Measurements from ENCODE around the gene CEP70.

Gene CEP70

GRCh38 chr3:138511945-138512344 lies 82.1 kb downstream of the CEP70 start:
- Histone ChIP-seq H3K4me3 (ENCODE audit: severe bottlenecking) (no peak overlapping the region), H3K9me3 (ENCODE audit: severe bottlenecking) (no peaks in the 10 kb centered on the region), H3K27ac (ENCODE audit: poor library complexity, severe bottlenecking) (no peak overlapping the region), H3K36me3 (ENCODE audit: low read depth) (no peaks in the 10 kb centered on the region), H3K4me1 (ENCODE audit: insufficient read depth, poor library complexity, severe bottlenecking) (no peaks in the 10 kb centered on the region), H3K27me3 (ENCODE audit: insufficient read depth, poor library complexity, severe bottlenecking) (no peaks in the 10 kb centered on the region)
- TF ChIP-seq CTCF (IDR thresholded peaks at IDR 0.05; ENCODE audit: poor library complexity, severe bottlenecking), result no peak
- ATAC-seq (ENCODE audit: low read depth) (no peak), DNase-seq (ENCODE audit: low spot score) (no peak)

DNA sequence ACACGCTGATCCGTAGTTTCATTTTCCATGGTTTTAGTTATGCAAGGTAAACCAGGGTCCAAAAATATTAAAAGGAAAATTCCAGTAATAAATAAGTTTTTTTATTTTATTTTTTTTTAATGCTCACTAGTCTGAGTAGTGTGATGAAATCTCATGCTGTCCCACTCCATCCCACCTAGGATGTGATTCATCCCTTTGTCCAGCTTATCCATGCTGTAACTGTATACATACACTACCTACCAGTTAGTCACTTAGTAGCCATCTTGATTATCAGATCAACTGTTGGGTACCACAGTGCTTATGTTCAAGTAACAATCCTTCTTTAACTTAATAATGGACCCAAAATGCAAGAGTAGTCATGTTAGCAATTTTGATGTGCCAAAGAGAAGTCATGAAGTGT lies 84.5 kb downstream of the CEP70 start:
- no peaks in the 10 kb centered on the region; the same call in 1 of the 2 replicates for H3K36me3 ChIP-seq (ENCODE audit: low read depth)
- DNase-seq (ENCODE audit: low spot score), result no peak
- no peak overlapping the region for H3K27ac ChIP-seq (ENCODE audit: poor library complexity, severe bottlenecking)
- H3K27me3 ChIP-seq (ENCODE audit: insufficient read depth, poor library complexity, severe bottlenecking), result no peaks in the 10 kb centered on the region
- H3K9me3 ChIP-seq (ENCODE audit: severe bottlenecking), result no peaks in the 10 kb centered on the region
- no peak for TF ChIP-seq CTCF (IDR thresholded peaks at IDR 0.05; ENCODE audit: poor library complexity, severe bottlenecking)
- H3K4me3 ChIP-seq (ENCODE audit: severe bottlenecking), result no peak overlapping the region
- no peaks in the 10 kb centered on the region for H3K4me1 ChIP-seq (ENCODE audit: insufficient read depth, poor library complexity, severe bottlenecking)
- ATAC-seq (ENCODE audit: low read depth), result peak; percentile 74; the same call in 2 of the 3 replicates

DNA sequence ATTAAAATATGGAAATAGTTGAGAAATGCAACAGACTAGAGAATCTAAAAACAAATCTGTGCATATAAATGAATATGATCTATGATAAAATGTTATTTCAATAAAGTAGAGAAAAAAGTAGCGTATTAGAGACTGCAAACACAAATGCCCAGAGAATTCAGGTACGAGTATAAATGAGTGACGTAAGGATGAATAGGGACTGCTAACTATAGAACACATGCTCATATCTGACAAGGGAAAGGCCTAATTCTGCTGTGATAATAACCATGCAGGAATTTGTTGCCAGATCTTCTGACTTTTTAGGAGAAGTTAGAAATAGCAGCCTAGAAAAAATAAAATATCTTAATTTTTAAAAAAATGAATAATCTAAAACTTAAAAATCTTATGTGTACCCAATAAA lies 86.5 kb downstream of the CEP70 start:
- ATAC-seq (ENCODE audit: low read depth), result no peak
- Histone ChIP-seq H3K9me3 (ENCODE audit: severe bottlenecking) (no peaks in the 10 kb centered on the region), H3K4me1 (ENCODE audit: insufficient read depth, poor library complexity, severe bottlenecking) (no peaks in the 10 kb centered on the region), H3K4me3 (ENCODE audit: severe bottlenecking) (no peak overlapping the region), H3K27ac (ENCODE audit: poor library complexity, severe bottlenecking) (no peak overlapping the region), H3K27me3 (ENCODE audit: insufficient read depth, poor library complexity, severe bottlenecking) (no peaks in the 10 kb centered on the region), H3K36me3 (ENCODE audit: low read depth) (no peaks in the 10 kb centered on the region; the same call in 1 of the 2 replicates)
- no peak for TF ChIP-seq CTCF (IDR thresholded peaks at IDR 0.05; ENCODE audit: poor library complexity, severe bottlenecking)
- no peak for DNase-seq (ENCODE audit: low spot score)

DNA sequence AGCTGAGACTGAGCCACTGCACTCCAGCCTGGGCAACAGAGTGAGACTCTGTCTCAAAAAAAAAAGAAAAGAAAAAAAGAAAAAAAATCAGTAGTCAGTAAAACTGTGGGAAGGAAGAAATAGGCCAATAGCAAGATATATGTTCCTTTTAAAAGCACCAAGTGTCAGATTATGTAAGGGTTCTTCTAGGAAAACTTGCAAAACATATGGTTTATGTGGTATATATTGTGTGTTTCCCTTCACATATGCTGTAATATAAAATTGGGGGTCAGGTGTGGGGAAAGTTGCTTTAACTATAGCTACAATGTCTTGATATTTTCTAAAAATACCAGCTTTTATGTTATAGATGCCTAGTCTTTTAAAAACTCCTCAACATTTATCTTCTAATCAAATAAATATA lies 95.1 kb downstream of the CEP70 start:
- H3K4me1 ChIP-seq (ENCODE audit: insufficient read depth, poor library complexity, severe bottlenecking), result peaks cover 9% of the 10 kb centered on the region
- no peaks in the 10 kb centered on the region for H3K9me3 ChIP-seq (ENCODE audit: severe bottlenecking)
- H3K27ac ChIP-seq (ENCODE audit: poor library complexity, severe bottlenecking), result no peak overlapping the region
- no peak for TF ChIP-seq CTCF (IDR thresholded peaks at IDR 0.05; ENCODE audit: poor library complexity, severe bottlenecking)
- no peaks in the 10 kb centered on the region for H3K27me3 ChIP-seq (ENCODE audit: insufficient read depth, poor library complexity, severe bottlenecking)
- no peaks in the 10 kb centered on the region for H3K36me3 ChIP-seq (ENCODE audit: low read depth)
- no peak for DNase-seq (ENCODE audit: low spot score)
- ATAC-seq (ENCODE audit: low read depth), result no peak
- no peak overlapping the region for H3K4me3 ChIP-seq (ENCODE audit: severe bottlenecking)

DNA sequence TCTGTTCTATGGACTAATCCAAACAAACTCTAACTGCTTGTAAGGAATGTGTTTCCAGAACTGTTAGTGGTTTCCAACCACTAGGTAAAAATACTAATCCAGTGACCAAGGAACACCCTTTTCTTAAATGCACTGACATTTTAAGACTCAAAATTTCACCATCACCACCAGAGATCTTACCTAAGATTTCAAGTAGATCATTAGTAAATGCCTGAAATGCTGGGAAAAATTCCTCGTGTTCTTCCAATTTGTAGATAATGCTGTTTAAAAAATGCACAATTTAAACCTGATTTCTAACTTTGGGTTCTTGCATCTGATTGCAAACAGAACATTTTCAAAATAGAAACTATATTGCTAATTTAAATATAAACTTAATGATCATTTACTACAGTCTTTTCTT lies 96.2 kb downstream of the CEP70 start:
- ATAC-seq (ENCODE audit: low read depth) (no peak), DNase-seq (ENCODE audit: low spot score) (no peak)
- Histone ChIP-seq H3K4me1 (ENCODE audit: insufficient read depth, poor library complexity, severe bottlenecking) (peaks cover 14% of the 10 kb centered on the region), H3K4me3 (ENCODE audit: severe bottlenecking) (no peak overlapping the region), H3K27ac (ENCODE audit: poor library complexity, severe bottlenecking) (no peak overlapping the region), H3K9me3 (ENCODE audit: severe bottlenecking) (no peaks in the 10 kb centered on the region), H3K36me3 (ENCODE audit: low read depth) (no peaks in the 10 kb centered on the region), H3K27me3 (ENCODE audit: insufficient read depth, poor library complexity, severe bottlenecking) (no peaks in the 10 kb centered on the region)
- TF ChIP-seq CTCF (IDR thresholded peaks at IDR 0.05; ENCODE audit: poor library complexity, severe bottlenecking), result no peak

Data from RWPE2 (cell line).